Astrocyte (in vitro differentiated cells and primary cell): ENCODE measurements around the gene OR2A2.

Source experiments
- CTCF ChIP-seq: IDR thresholded peaks from 2 replicates; pipeline ENCODE4 v1.5.1; 2011; ENCODE audit warnings: low read depth, mild to moderate bottlenecking, inconsistent platforms, low read length, moderate library complexity; ENCODE audit not compliant: insufficient read depth
- EZH2 ChIP-seq: IDR thresholded peaks from 2 replicates; pipeline ENCODE4 v1.6.1; 2012; ENCODE audit warnings: mild to moderate bottlenecking, low read length, inconsistent platforms; ENCODE audit not compliant: insufficient read depth

GRCh38 chr7:144069953-144070352 is 39.4 kb upstream of the OR2A2 start:
- TF ChIP-seq CTCF = no peak
- no peak for TF ChIP-seq EZH2
